Tibial artery (tissue), 4 donors: ENCODE results near the gene SMKR1.

Experiments used
- DNase-seq, 2 donors: peaks; one replicate each; pipeline ENCODE4 v3.0.0-alpha.2; 2019
- H3K27ac ChIP-seq, 2 donors: fragments of 200-600 bp; sonication (generic) in 1 of 2; 1 replicate in 1 of 2; 2 replicates in 1 of 2; pipeline ENCODE4 v1.5.1; 2018 to 2019; ENCODE audit warnings: mild to moderate bottlenecking in 1 of 2
- H3K27me3 ChIP-seq, 2 donors: fragments of 200-600 bp; sonication (generic) in 1 of 2; one replicate each; pipeline versions ENCODE4 v1.5.1 to v1.6.0; 2016 to 2019
- H3K36me3 ChIP-seq, 3 donors: fragments of 200-600 bp; sonication (generic) in 2 of 3; one replicate each; pipeline ENCODE4 v1.5.1; 2016 to 2019; ENCODE audit warnings: mild to moderate bottlenecking in 2 of 3
- H3K4me1 ChIP-seq, 4 donors: fragments of 200-600 bp; sonication (generic) in 2 of 4; 1 replicate in 3 of 4; 2 replicates in 1 of 4; pipeline ENCODE4 v1.5.1; 2016 to 2019
- H3K4me3 ChIP-seq, 2 donors: fragments of 200-600 bp; sonication (generic) in 1 of 2; 1 replicate in 1 of 2; 2 replicates in 1 of 2; pipeline ENCODE4 v1.5.1; 2018 to 2019; ENCODE audit warnings: mild to moderate bottlenecking in 2 of 2
- H3K9me3 ChIP-seq, 3 donors: fragments of 200-600 bp; sonication (generic) in 1 of 3; one replicate each; pipeline ENCODE4 v1.5.1; 2016 to 2019
- intact Hi-C: fragments of 100-400 bp; cut with DNase I; formaldehyde crosslinking; loops from one replicate; pipeline ENCODE4 v1.15.0; 2023; ENCODE audit warnings: low total_unique reads
- TF ChIP-seq, protein P1 (sequence below), 2 experiments: fragments of 200-600 bp in 1 of 2; fragments of 450-650 bp in 1 of 2; IDR thresholded peaks; one replicate each; pipeline ENCODE4 v1.5.1; 2017 to 2019; ENCODE audit warnings: antibody characterized with exemption in 2 of 2, mild to moderate bottlenecking in 1 of 2, moderate library complexity in 1 of 2

The SMKR1 gene

DNA sequence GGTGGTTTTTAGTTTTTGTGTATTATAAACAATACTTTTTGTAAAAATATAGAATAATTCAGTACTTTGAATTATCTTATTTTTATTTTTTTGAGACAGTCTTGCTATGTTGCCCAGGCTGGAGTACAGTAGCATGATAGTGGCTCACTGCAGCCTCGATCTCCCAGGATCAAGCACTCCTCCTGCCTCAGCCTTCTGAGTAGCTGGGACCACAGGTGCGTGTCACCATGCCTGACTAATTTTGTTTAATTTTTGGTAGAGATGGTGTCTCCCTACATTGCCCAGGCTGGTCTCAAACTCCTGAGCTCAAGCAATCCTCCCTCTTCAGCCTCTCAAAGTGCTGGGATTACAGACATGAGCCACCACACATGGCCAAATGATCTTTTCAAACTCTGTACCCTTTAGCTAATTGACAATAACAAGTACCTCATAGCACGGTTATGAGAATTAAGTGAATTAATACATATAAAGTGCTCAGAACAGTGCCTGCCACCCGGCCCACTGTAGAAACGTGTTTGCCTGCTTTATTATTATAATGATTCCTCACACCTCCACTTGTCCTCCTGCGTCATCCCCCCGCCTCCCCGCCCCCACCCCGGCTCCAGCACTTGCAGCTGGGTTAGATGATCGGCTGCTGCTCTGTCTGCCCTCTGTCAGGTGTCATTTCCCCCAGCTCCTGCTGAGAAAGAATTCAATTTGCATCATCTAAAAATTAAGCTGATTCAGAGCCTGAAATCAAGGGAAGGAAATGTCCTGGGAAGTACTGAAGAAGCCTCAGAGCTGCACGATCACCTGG is 55.6 kb downstream of the SMKR1 start:
- DNase-seq = no peak
- H3K27ac ChIP-seq = no peak overlapping the region
- H3K27me3 ChIP-seq = peaks cover 0 to 16% of the 10 kb centered on the region in 2 donors
- TF ChIP-seq, protein P1, sequence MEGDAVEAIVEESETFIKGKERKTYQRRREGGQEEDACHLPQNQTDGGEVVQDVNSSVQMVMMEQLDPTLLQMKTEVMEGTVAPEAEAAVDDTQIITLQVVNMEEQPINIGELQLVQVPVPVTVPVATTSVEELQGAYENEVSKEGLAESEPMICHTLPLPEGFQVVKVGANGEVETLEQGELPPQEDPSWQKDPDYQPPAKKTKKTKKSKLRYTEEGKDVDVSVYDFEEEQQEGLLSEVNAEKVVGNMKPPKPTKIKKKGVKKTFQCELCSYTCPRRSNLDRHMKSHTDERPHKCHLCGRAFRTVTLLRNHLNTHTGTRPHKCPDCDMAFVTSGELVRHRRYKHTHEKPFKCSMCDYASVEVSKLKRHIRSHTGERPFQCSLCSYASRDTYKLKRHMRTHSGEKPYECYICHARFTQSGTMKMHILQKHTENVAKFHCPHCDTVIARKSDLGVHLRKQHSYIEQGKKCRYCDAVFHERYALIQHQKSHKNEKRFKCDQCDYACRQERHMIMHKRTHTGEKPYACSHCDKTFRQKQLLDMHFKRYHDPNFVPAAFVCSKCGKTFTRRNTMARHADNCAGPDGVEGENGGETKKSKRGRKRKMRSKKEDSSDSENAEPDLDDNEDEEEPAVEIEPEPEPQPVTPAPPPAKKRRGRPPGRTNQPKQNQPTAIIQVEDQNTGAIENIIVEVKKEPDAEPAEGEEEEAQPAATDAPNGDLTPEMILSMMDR (IDR thresholded peaks at IDR 0.05) = no peak
- no peak overlapping the region for H3K4me3 ChIP-seq
- peaks cover 0 to 3% (median 0%) of the 10 kb centered on the region in 4 donors for H3K4me1 ChIP-seq
- intact Hi-C loops = no loop called here
- no peaks in the 10 kb centered on the region for H3K9me3 ChIP-seq
- no peaks in the 10 kb centered on the region for H3K36me3 ChIP-seq

DNA sequence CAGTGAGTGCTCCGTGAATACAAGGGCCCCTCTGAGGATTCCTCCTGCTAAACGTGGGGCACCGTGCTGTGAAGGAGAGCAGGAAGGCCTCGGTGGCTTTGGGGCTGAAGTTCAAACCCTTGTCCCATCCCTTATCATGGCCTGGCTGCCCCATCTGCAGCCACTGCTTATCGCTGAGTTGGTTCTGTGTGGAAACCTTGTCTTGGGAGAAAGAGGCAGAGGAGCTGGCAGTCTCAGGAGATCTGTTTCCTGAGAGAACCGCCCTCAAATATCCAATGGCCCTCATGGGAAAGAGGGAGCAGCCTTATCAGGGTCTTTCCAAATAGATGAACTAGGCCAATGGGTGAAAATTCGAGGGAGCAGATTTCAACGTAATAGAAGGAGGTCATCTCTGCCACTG is 57.2 kb downstream of the SMKR1 start:
- H3K36me3 ChIP-seq = no peaks in the 10 kb centered on the region
- H3K9me3 ChIP-seq = no peaks in the 10 kb centered on the region
- intact Hi-C loops = no loop called here
- H3K27me3 ChIP-seq = peaks cover 0 to 16% of the 10 kb centered on the region in 2 donors
- no peaks in the 10 kb centered on the region for H3K4me1 ChIP-seq
- no peak overlapping the region for H3K27ac ChIP-seq
- no peak overlapping the region for H3K4me3 ChIP-seq
- TF ChIP-seq, protein P1 (IDR thresholded peaks at IDR 0.05) = no peak
- no peak for DNase-seq

DNA sequence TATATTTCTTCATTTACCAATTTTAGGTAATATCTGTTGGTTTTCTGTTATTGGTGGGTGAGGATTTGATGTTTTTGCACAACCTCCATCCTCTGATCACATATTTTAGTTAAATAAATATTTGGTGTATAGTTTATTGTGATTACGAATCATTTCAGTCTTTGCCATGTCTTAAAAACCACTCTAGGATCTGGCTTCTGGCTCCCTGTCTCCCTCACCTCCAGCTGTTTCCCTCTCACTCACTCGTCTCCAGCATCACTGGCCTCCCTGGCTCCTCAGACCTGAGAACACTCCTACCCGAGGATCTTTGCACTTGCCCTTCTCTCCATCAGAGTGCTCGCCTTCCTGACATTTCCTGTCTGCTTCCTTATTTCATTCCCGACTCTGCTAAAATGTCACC is 58.5 kb downstream of the SMKR1 start:
- Histone ChIP-seq H3K27ac (no peak overlapping the region), H3K4me1 (no peaks in the 10 kb centered on the region), H3K9me3 (no peaks in the 10 kb centered on the region), H3K27me3 (peaks cover 0 to 11% of the 10 kb centered on the region in 2 donors), H3K36me3 (no peaks in the 10 kb centered on the region), H3K4me3 (no peak overlapping the region)
- TF ChIP-seq, protein P1 (IDR thresholded peaks at IDR 0.05) = no peak
- intact Hi-C loops = no loop called here
- DNase-seq = no peak

DNA sequence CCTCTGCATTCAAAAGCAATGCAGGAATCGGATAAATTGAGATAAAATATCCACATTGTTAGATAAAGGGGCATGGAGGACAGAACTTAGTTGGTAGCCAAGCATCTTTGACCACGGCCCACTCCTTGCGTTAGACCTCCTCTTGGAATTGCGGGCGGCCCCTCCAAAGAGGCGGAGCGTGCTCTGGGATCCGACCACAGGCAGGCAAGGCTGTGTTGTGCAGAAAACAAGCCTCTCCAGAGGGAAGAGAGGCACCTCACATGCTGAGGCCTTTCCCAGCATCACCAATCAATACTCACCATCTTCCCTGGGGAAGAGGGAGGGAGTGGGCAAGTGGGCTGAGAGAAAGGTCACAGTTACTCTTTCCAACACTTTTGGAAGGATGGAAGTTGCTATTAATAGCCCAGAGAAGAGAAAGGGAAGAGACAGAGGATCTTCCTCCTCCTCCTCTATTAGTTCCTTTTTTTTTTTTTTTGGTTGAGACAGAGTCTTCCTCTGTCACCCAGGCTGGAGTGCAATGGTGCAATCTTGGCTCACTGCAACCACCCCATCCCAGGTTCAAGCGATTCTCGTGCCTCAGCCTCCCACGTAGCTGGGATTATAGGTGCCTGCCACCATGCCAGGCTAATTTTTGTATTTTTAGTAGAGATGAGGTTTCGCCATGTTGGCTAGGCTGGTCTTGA is 59.5 kb downstream of the SMKR1 start:
- Histone ChIP-seq H3K36me3 (no peaks in the 10 kb centered on the region), H3K9me3 (no peaks in the 10 kb centered on the region), H3K4me3 (no peak overlapping the region), H3K27ac (no peak overlapping the region), H3K4me1 (no peaks in the 10 kb centered on the region), H3K27me3 (peaks cover 0 to 11% of the 10 kb centered on the region in 2 donors)
- intact Hi-C loops = no loop called here
- no peak for DNase-seq
- TF ChIP-seq, protein P1 (IDR thresholded peaks at IDR 0.05) = no peak
